GM21447 (cell line): ENCODE measurements around the gene KCNH3.
A peak's percentile ranks its signal among the peaks of the same experiment; 100 is the strongest.

ENCODE experiments used
- ATAC-seq: cut with Tn5 transposase; IDR thresholded peaks from one replicate; pipeline ENCODE4 v1.9.1; 2021; ENCODE audit not compliant: unreplicated experiment

KCNH3 gene

GRCh38 chr12:49559011-49559675 lies 20.3 kb downstream of the KCNH3 start:
- no peak for ATAC-seq

- no peak for ATAC-seq
Measured at GRCh38 chr12:49560695-49561094, 21.9 kb downstream of the KCNH3 start.

GRCh38 chr12:49562233-49562632 lies 23.4 kb downstream of the KCNH3 start:
- ATAC-seq: no peak

GRCh38 chr12:49562831-49563230 lies 24.0 kb downstream of the KCNH3 start:
- no peak for ATAC-seq

GRCh38 chr12:49563951-49564685 lies 25.3 kb downstream of the KCNH3 start:
- no peak for ATAC-seq

- ATAC-seq: no peak
Measured at GRCh38 chr12:49564686-49565405, 26.0 kb downstream of the KCNH3 start.

- ATAC-seq: no peak
Measured at GRCh38 chr12:49565406-49566265, 26.8 kb downstream of the KCNH3 start.

- ATAC-seq: no peak
Measured at GRCh38 chr12:49566361-49566760, 27.5 kb downstream of the KCNH3 start.

GRCh38 chr12:49567302-49567610 lies 28.4 kb downstream of the KCNH3 start:
- peak; percentile 7 for ATAC-seq

- ATAC-seq: peak; percentile 80
Measured at GRCh38 chr12:49567611-49568441, 29.0 kb downstream of the KCNH3 start, which contains the start of gene MCRS1. MCRS1 (minus strand) TSS chr12:49568142; CDS start chr12:49566731, 1,411 bp downstream.

GRCh38 chr12:49568442-49569162 lies 29.8 kb downstream of the KCNH3 start:
- ATAC-seq: peak; percentile 37

GRCh38 chr12:49577589-49578315 lies 38.9 kb downstream of the KCNH3 start:
- ATAC-seq: no peak

GRCh38 chr12:49578471-49579112 lies 39.8 kb downstream of the KCNH3 start:
- no peak for ATAC-seq

- no peak for ATAC-seq
Measured at GRCh38 chr12:49580572-49581535, 42.0 kb downstream of the KCNH3 start.

GRCh38 chr12:49582201-49582600 lies 43.4 kb downstream of the KCNH3 start:
- no peak for ATAC-seq

GRCh38 chr12:49582850-49583249 lies 44.0 kb downstream of the KCNH3 start:
- ATAC-seq: no peak

GRCh38 chr12:49583366-49584094 lies 44.7 kb downstream of the KCNH3 start:
- no peak for ATAC-seq
